IMR-90 (cell line): Measurements from ENCODE around the gene CD34. TPM values are rescaled to one million over a fixed set of nuclear protein-coding genes. Genes with fewer than 3 reads are reported as not detected.

ENCODE experiments used
- ATAC-seq: fragments of 200-7000 bp; cut with Tn5 transposase; 2 replicates; pipeline ENCODE4 v1.9.1; 2020; ENCODE audit warnings: low read depth, mild to moderate bottlenecking, moderate library complexity
- BruUV-seq: library from RNA; stranded (reverse); fragments of 400-500 nt; replicated peaks from 2 replicates; lab custom pipeline; 2021; lab: Mats Ljungman, UMichigan
- CTCF ChIA-PET: fragments of 300-600 bp; formaldehyde crosslinking; extraction: SDS; loops from one replicate; lab custom pipeline; 2021; ENCODE audit warnings: antibody characterized with exemption; lab: Yijun Ruan, JAX
- POLR2A ChIA-PET: fragments of 300-600 bp; sonication (Branson Sonifier 250); formaldehyde crosslinking; loops from one replicate; lab custom pipeline; 2022; ENCODE audit warnings: antibody characterized with exemption; ENCODE audit not compliant: unreplicated experiment; lab: Charles Lee
- DNase-seq: peaks from one replicate; pipeline ENCODE4 v3.0.0; 2013
- H2AFZ ChIP-seq: replicated peaks from 2 replicates; pipeline ENCODE3; 2013; ENCODE audit warnings: low read length, mild to moderate bottlenecking; ENCODE audit not compliant: poor library complexity
- H2AK5ac ChIP-seq: 2 replicates; pipeline ENCODE4 v1.6.1; 2013; ENCODE audit warnings: low read depth, low read length, inconsistent platforms
- H2AK9ac ChIP-seq: replicated peaks from 2 replicates; pipeline ENCODE3; 2013; ENCODE audit warnings: mild to moderate bottlenecking, low read depth, low read length, moderate library complexity; ENCODE audit not compliant: poor library complexity
- H2BK120ac ChIP-seq: 2 replicates; pipeline ENCODE4 v1.6.1; 2013; ENCODE audit warnings: low read depth, low read length, inconsistent platforms
- H2BK15ac ChIP-seq: 3 replicates; pipeline ENCODE4 v1.6.1; 2013; ENCODE audit warnings: low read depth, low read length, inconsistent platforms
- H2BK20ac ChIP-seq: 2 replicates; pipeline ENCODE4 v1.6.1; 2013; ENCODE audit warnings: low read depth, mild to moderate bottlenecking, inconsistent platforms, low read length, moderate library complexity
- H2BK5ac ChIP-seq: 2 replicates; pipeline ENCODE4 v1.6.1; 2013; ENCODE audit warnings: mild to moderate bottlenecking, low read depth, low read length, inconsistent platforms; ENCODE audit not compliant: poor library complexity, severe bottlenecking
- H3K14ac ChIP-seq: replicated peaks from 2 replicates; pipeline ENCODE4 v1.6.1; 2013; ENCODE audit warnings: low read depth, low read length, inconsistent platforms
- H3K18ac ChIP-seq: 2 replicates; pipeline ENCODE4 v1.6.1; 2013; ENCODE audit warnings: low read depth, low read length, control low read depth
- H3K23ac ChIP-seq: 2 replicates; pipeline ENCODE4 v1.6.1; 2013; ENCODE audit warnings: low read depth, low read length, inconsistent platforms
- H3K27ac ChIP-seq: 2 replicates; pipeline ENCODE4 v1.5.1; 2013; ENCODE audit warnings: mild to moderate bottlenecking, control low read depth, low read length; ENCODE audit not compliant: insufficient read depth
- H3K27me3 ChIP-seq: 2 replicates; pipeline ENCODE4 v1.6.1; 2013; ENCODE audit warnings: low read length; ENCODE audit not compliant: control insufficient read depth, insufficient read depth
- H3K36me3 ChIP-seq: 2 replicates; pipeline ENCODE4 v1.6.1; 2013; ENCODE audit warnings: low read length, mixed read lengths; ENCODE audit not compliant: control insufficient read depth, insufficient read depth
- H3K4ac ChIP-seq: 2 replicates; pipeline ENCODE4 v1.6.1; 2013; ENCODE audit warnings: low read depth, low read length, inconsistent platforms
- H3K4me1 ChIP-seq: 2 replicates; pipeline ENCODE4 v1.6.1; 2013; ENCODE audit warnings: low read length, mixed read lengths; ENCODE audit not compliant: control insufficient read depth, insufficient read depth
- H3K4me2 ChIP-seq: 2 replicates; pipeline ENCODE4 v1.6.1; 2013; ENCODE audit warnings: low read depth, mild to moderate bottlenecking, control low read depth, low read length, moderate library complexity
- H3K4me3 ChIP-seq: 2 replicates; pipeline ENCODE4 v1.5.1; 2013; ENCODE audit warnings: low read depth, mild to moderate bottlenecking, control low read depth, low read length, moderate library complexity; ENCODE audit not compliant: insufficient read depth
- H3K56ac ChIP-seq: 2 replicates; pipeline ENCODE4 v1.6.1; 2013; ENCODE audit warnings: low read length, inconsistent platforms; ENCODE audit not compliant: insufficient read depth; ENCODE audit errors: extremely low read depth
- H3K79me1 ChIP-seq, 2 experiments: 2 replicates each; pipeline ENCODE4 v1.6.1; 2013; ENCODE audit warnings: low read length in 2 of 2, inconsistent platforms in 1 of 2, low read depth in 1 of 2
- H3K9ac ChIP-seq: 2 replicates; pipeline ENCODE4 v1.6.1; 2013; ENCODE audit warnings: low read depth, low read length, control low read depth
- H3K9me1 ChIP-seq: 2 replicates; pipeline ENCODE4 v1.6.1; 2013; ENCODE audit warnings: low read length, inconsistent platforms; ENCODE audit not compliant: insufficient read depth
- H3K9me3 ChIP-seq: 2 replicates; pipeline ENCODE4 v1.6.1; 2013; ENCODE audit warnings: low read length; ENCODE audit not compliant: control insufficient read depth, insufficient read depth
- H4K20me1 ChIP-seq: 2 replicates; pipeline ENCODE4 v1.6.1; 2013; ENCODE audit warnings: low read length, inconsistent platforms; ENCODE audit not compliant: insufficient read depth
- H4K5ac ChIP-seq: 2 replicates; pipeline ENCODE4 v1.6.1; 2013; ENCODE audit warnings: mild to moderate bottlenecking, low read depth, low read length, control low read depth
- H4K8ac ChIP-seq, 2 experiments: 2 replicates each; pipeline ENCODE4 v1.6.1; 2013; ENCODE audit warnings: low read depth in 2 of 2, low read length in 2 of 2, control low read depth in 1 of 2, inconsistent platforms in 1 of 2
- H4K91ac ChIP-seq: 2 replicates; pipeline ENCODE4 v1.6.1; 2013; ENCODE audit warnings: low read depth, low read length, inconsistent platforms; ENCODE audit not compliant: insufficient read depth
- BHLHE40 ChIP-seq: fragments of 150-350 bp; IDR thresholded peaks from 2 replicates; pipeline ENCODE4 v1.6.1; 2016; ENCODE audit warnings: mild to moderate bottlenecking, low read depth, low read length
- CEBPB ChIP-seq: IDR thresholded peaks from 2 replicates; pipeline ENCODE4 v1.6.1; 2012; ENCODE audit warnings: low read depth, low read length, improper control_type of control experiment
- CHD1 ChIP-seq: IDR thresholded peaks from 2 replicates; pipeline ENCODE4 v1.6.1; 2012; ENCODE audit warnings: low read depth, low read length, improper control_type of control experiment
- CTCF ChIP-seq: conservative IDR thresholded peaks from 2 replicates; pipeline ENCODE4 v1.5.1; 2012; ENCODE audit warnings: mild to moderate bottlenecking, low read depth, low read length, improper control_type of control experiment
- FOS ChIP-seq: fragments of 150-350 bp; IDR thresholded peaks from 2 replicates; pipeline ENCODE4 v1.6.1; 2016; ENCODE audit warnings: low read depth, low read length
- MAFK ChIP-seq: IDR thresholded peaks from 2 replicates; pipeline ENCODE4 v1.6.1; 2012; ENCODE audit warnings: low read depth, low read length, improper control_type of control experiment
- MAZ ChIP-seq: IDR thresholded peaks from 2 replicates; pipeline ENCODE4 v1.6.1; 2012; ENCODE audit warnings: low read depth, mild to moderate bottlenecking, low read length, improper control_type of control experiment, moderate library complexity, borderline replicate concordance
- MXI1 ChIP-seq: IDR thresholded peaks from 2 replicates; pipeline ENCODE4 v1.6.1; 2012; ENCODE audit warnings: low read depth, mild to moderate bottlenecking, low read length, moderate library complexity, borderline replicate concordance
- NFE2L2 ChIP-seq: fragments of 150-350 bp; IDR thresholded peaks from 2 replicates; pipeline ENCODE4 v1.6.1; 2016; ENCODE audit warnings: low read depth, mild to moderate bottlenecking, low read length
- POLR2A ChIP-seq: IDR thresholded peaks from 2 replicates; pipeline ENCODE4 v1.6.1; 2012; ENCODE audit warnings: mild to moderate bottlenecking, low read depth, low read length
- RAD21 ChIP-seq: IDR thresholded peaks from 2 replicates; pipeline ENCODE4 v1.6.1; 2012; ENCODE audit warnings: low read length, improper control_type of control experiment
- RCOR1 ChIP-seq: IDR thresholded peaks from 2 replicates; pipeline ENCODE4 v1.6.1; 2012; ENCODE audit warnings: mild to moderate bottlenecking, low read length, improper control_type of control experiment; ENCODE audit not compliant: insufficient replicate concordance
- RFX5 ChIP-seq: IDR thresholded peaks from 2 replicates; pipeline ENCODE4 v1.8.0; 2012; ENCODE audit warnings: low read depth, mild to moderate bottlenecking, low read length, moderate library complexity
- SMC3 ChIP-seq: fragments of 150-350 bp; IDR thresholded peaks from 2 replicates; pipeline ENCODE4 v1.6.1; 2016; ENCODE audit warnings: low read depth, mild to moderate bottlenecking, antibody characterized with exemption, low read length, moderate library complexity
- USF2 ChIP-seq: fragments of 150-350 bp; IDR thresholded peaks from 2 replicates; pipeline ENCODE4 v1.6.1; 2017; ENCODE audit warnings: mild to moderate bottlenecking, antibody characterized with exemption, low read length, low read depth
- WGBS, 2 experiments: methylation state at CpG; one replicate each; pipeline versions ENCODE4 v1.1.5 to v1.1.7; 2013; ENCODE audit warnings: missing lambda C conversion rate in 2 of 2; ENCODE audit not compliant: insufficient read length in 1 of 2; ENCODE audit errors: extremely low coverage in 2 of 2; 5-methylcytosine and 5-hydroxymethylcytosine counted together
- dilution Hi-C: fragments of 300-500 bp; cut with HindIII; formaldehyde crosslinking; loops from one replicate; pipeline ENCODE4 v1.14.3; 2018; ENCODE audit warnings: low sequenced_read_pairs; ENCODE audit not compliant: unreplicated experiment
- in situ Hi-C: fragments of 300-500 bp; cut with MboI; formaldehyde crosslinking; loops from 3 replicates; pipeline ENCODE4 v1.14.3; 2019; ENCODE audit warnings: low sequenced_read_pairs, inconsistent platforms, mixed read lengths
- intact Hi-C: fragments of 100-400 bp; cut with micrococcal nuclease; formaldehyde crosslinking; loops from 2 replicates; pipeline ENCODE4 v1.10.0; 2022
- polyA plus RNA-seq, 3 experiments: library from polyadenylated mRNA; depleted of rRNA; stranded (reverse); fragments of >200 nt; gene quantifications; 2 replicates each; pipeline ENCODE4 v1.2.3, GENCODE V29; 2012; ENCODE audit warnings: low replicate concordance in 1 of 3
- total RNA-seq: library from RNA; depleted of rRNA; stranded (reverse); fragments of >200 nt; gene quantifications from 2 replicates; pipeline ENCODE4 v1.2.3, GENCODE V29; 2012
- TF ChIP-seq, protein P1 (sequence below): fragments of 150-350 bp; IDR thresholded peaks from 2 replicates; pipeline ENCODE4 v1.6.1; 2016; ENCODE audit warnings: low read depth, mild to moderate bottlenecking, low read length, moderate library complexity, borderline replicate concordance

The CD34 gene
- total and polyA plus RNA-seq, 2 of the 4 experiments (the other 2 are of a cell fraction) = 0.14 TPM; not detected in 1

- no peak overlapping the region for H3K27ac ChIP-seq
- in situ Hi-C loops (no loop called here), dilution Hi-C loops (no loop called here), intact Hi-C loops (no loop called here)
- H3K4me1 ChIP-seq = peaks cover 2% of the 10 kb centered on the region; the same call in 1 of the 2 replicates
- TF ChIP-seq MXI1 (no peak), RAD21 (no peak), MAZ (no peak), SMC3 (no peak), CHD1 (no peak), NFE2L2 (no peak), BHLHE40 (no peak), POLR2A (no peak), CEBPB (no peak), CTCF (no peak), FOS (no peak), USF2 (no peak), RFX5 (no peak), MAFK (no peak), RCOR1 (no peak)
- TF ChIP-seq, protein P1, sequence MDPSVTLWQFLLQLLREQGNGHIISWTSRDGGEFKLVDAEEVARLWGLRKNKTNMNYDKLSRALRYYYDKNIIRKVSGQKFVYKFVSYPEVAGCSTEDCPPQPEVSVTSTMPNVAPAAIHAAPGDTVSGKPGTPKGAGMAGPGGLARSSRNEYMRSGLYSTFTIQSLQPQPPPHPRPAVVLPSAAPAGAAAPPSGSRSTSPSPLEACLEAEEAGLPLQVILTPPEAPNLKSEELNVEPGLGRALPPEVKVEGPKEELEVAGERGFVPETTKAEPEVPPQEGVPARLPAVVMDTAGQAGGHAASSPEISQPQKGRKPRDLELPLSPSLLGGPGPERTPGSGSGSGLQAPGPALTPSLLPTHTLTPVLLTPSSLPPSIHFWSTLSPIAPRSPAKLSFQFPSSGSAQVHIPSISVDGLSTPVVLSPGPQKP = no peak
- H4K20me1 ChIP-seq = no peaks in the 10 kb centered on the region
- H3K79me1 ChIP-seq = no peaks in the 10 kb centered on the region
- no peak overlapping the region for H2AFZ ChIP-seq
- no peak overlapping the region for H2BK5ac ChIP-seq
- H4K91ac ChIP-seq = no peak overlapping the region
- 100% methylated on average over 1 of the region's 1 CpG; no CpG with 5 or more reads in 1 of the 2 experiments for WGBS, 2 experiments
- no peak overlapping the region for H3K56ac ChIP-seq
- no peaks in the 10 kb centered on the region for H3K9me3 ChIP-seq
- H3K4me3 ChIP-seq = no peak overlapping the region
- H3K18ac ChIP-seq = no peak overlapping the region
- H2AK9ac ChIP-seq = no peak overlapping the region
- H2BK15ac ChIP-seq = no peak overlapping the region
- DNase-seq = no peak
- no peak for ATAC-seq
- H3K14ac ChIP-seq = no peak overlapping the region
- no peak overlapping the region for H2AK5ac ChIP-seq
- BruUV-seq = no TSS peak
- POLR2A ChIA-PET = no interaction called here
- H4K8ac ChIP-seq = no peak overlapping the region
- H3K36me3 ChIP-seq = no peaks in the 10 kb centered on the region
- no peak overlapping the region for H3K9ac ChIP-seq
- H3K4ac ChIP-seq = no peak overlapping the region
- no peaks in the 10 kb centered on the region for H3K9me1 ChIP-seq
- H3K4me2 ChIP-seq = no peak overlapping the region
- H2BK20ac ChIP-seq = no peak overlapping the region
- CTCF ChIA-PET = interaction anchor here (1.2 kb wide), 1 partner anchor 23 kb away, joined by 3 read pairs; no protein-coding TSS in a partner anchor
- H2BK120ac ChIP-seq = no peak overlapping the region
- H4K5ac ChIP-seq = no peak overlapping the region
- no peak overlapping the region for H3K23ac ChIP-seq
- peaks cover 19% of the 10 kb centered on the region for H3K27me3 ChIP-seq
These were observed 16.1 kb upstream of the CD34 start for GRCh38 chr1:207926984-207927383.
